GM18907 (cell line): ENCODE data around the gene FOXC1.

ENCODE experiments used
- ATAC-seq: cut with Tn5 transposase; IDR thresholded peaks from one replicate; pipeline ENCODE4 v1.9.1; 2021; ENCODE audit warnings: mild to moderate bottlenecking, moderate library complexity; ENCODE audit not compliant: unreplicated experiment

The FOXC1 gene

DNA sequence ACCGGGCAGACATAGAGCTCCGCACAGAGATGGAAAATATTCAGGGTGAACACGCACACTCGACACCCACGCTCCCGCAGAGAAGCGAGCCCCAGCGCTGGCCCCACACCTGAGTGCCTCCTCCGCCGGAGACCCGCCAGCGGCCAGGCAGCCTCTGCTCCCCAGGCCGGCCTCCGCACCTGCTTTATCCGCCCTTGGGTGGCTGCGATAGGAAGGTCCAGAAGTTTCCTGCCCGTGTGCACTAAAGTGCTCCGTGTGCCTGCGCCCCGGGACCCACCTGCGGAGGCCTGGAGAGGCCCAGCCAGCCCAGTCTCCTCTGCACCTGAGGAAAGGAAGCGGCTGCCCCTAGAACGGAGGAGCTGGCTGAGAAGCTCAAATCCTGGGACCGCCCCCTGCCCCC is 10.8 kb upstream of the FOXC1 start:
- ATAC-seq: no peak

- no peak for ATAC-seq
Observed at GRCh38 chr6:1599469-1599868, 10.2 kb upstream of the FOXC1 start.

GRCh38 chr6:1600063-1600763 is 9.5 kb upstream of the FOXC1 start:
- ATAC-seq: no peak

- no peak for ATAC-seq
Observed at GRCh38 chr6:1600764-1601157, 9.0 kb upstream of the FOXC1 start.

GRCh38 chr6:1601158-1602048 is 8.3 kb upstream of the FOXC1 start:
- no peak for ATAC-seq

DNA sequence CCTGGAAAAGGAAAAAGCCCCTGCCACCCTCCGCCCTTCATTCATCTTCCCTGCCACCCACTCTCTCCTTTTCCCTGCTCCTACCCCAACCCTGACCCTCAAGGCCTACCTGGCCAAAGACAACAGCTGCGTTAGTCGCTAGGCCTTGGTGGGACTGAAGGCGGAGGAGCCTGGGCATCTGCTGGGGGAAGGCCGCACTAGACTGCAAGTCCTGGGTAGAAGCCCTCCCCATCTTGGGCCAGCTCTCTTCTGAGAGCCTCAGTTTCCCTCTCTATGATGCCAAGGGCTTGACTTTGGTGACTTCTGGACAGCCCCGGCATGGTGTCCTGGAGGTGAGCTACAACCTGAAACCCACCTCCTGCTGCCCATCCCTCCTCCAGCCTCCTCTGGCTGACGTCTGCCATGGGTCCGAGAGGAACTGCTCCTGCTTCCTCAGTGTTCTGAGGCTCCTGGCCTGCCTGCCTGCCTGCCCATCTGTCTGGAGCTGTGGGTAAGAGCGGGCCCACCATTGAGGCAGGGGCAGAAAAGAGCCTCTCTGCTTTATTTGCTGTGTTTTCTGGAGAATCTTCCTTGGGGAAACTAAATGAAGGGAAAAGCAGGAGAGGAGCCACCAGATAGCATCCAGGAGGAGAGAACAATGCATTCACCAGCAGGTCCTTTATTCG is 7.5 kb upstream of the FOXC1 start:
- no peak for ATAC-seq

DNA sequence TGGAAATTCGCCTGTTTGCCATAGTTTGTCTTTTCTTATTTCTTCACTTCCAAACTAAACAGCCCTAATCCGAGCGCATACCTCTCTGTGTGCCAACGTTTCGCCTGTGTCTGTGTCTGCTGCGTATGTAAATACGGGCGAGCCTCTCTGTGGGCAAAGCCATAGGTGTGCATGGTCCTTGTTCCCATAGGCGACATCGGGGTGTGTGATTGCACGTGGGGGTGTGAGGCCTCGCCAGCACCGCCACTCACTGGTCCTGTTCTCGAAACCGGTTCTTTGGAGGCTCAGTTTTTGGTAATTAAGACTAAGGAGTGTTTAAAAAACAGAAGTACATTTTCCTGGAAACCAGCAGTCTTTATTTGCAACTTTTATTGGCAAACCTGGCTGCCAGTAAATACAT is 6.0 kb upstream of the FOXC1 start:
- no peak for ATAC-seq

DNA sequence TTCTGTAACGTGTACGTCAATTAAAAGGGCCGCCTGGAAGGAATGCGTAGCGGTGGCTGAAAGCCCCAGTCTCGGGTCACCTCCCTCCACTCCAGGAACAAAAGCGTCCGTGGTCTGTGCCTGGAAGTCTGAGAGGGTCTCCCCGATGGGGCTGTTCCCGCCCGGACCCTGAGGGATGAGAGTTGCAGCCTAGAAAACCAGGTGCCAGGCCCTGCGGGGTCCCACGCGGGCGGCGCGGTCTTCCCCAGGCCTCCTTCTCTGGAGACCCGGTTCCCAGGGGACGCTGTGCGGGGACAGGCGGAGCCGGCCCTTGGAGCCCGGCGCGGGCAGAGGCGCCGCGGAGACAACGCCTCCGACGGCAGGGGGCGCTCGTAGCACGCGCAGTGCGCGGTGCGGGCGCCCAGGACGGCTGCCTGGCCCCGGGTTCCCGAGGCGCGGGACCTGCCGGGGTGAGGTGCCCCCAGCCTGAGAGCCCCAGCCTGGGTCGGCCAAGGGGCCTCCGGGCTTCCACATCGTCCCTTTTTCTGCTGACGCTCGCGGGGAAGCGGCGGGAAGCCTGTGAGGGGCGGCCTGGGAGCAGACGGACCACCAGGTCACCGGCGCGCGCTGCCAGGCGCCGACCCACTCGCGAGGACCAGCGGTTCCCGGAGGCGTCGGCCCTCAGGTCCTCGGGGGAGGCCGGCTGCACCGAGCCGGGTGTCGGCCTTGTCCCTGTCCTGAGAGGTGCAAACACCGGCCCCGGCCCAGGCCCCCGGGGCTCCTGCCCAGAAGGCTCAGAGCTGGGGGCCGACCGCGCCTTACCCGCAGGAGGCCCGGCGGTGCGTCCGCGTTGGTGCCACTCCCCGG is 5.3 kb upstream of the FOXC1 start:
- peak; percentile 77 for ATAC-seq

GRCh38 chr6:1605004-1605892 is 4.5 kb upstream of the FOXC1 start:
- ATAC-seq: no peak

GRCh38 chr6:1605893-1606779 is 3.6 kb upstream of the FOXC1 start:
- no peak for ATAC-seq

DNA sequence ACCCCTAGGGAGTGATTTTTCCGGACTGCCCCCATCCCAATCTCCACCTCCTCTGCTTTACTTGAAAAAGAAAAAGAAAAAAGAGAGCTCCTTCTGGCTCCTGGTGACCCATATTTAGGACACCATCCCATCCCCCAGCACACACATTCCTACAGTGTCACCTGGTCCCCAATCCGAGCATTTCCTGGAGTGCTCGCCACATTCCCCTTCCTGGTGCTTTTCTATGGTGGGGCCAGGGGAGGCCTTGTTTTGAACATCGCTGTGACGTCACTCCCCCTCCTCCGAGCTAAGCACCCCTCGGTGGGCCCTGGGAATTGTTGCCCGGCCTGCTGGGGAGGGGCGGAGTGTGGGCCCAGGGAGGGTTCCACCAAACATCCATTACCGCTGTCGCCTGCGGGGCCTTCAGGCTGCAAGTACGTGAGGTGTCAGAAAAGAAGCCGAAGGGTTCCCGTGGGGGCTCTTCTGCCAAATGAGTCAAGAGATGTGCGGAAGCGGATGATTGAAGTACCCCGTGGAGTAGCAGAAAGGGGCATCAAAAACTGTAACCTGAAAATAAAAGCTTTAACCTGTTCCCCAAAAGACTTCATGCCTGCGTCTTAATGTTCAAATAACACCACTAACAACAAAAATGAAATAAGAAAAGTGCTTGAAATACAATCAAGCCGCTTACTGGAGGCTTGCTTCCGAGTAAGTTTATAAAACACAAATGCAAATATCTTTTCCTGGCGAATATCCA is 2.8 kb upstream of the FOXC1 start:
- no peak for ATAC-seq

DNA sequence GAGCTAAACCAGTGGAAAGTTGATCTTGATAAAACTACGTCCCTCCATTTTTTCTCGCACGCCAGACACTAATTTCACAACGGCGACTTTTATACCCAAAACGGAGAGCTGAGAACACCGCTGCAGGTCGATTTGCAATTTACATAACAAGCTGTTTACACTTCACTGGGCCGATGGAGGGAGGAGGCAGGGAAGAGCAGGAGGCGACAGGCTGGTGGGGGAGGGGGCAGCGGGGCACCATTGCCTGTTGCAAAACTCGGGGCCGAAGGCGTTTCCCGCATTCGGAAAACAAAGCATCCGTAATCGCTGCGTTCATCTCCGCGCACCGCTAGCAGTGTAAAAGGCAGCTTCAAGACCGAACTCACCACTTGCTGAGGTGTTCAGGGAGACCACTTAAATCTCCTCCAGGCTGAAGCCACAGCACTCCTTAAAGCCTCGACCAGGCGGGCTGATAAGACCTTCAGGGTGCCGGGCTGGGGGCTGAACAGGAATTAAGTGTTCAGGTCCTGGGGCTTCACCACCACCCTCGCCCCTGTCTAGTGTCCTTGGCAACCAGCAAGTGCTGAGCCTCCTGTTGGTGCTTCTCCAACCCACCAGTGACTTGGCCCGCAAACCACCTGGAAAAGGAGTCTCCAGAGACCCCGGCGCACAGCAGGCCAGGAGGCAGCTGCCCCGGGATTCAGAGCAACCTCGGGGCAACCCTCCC is 2.0 kb upstream of the FOXC1 start:
- ATAC-seq: no peak

DNA sequence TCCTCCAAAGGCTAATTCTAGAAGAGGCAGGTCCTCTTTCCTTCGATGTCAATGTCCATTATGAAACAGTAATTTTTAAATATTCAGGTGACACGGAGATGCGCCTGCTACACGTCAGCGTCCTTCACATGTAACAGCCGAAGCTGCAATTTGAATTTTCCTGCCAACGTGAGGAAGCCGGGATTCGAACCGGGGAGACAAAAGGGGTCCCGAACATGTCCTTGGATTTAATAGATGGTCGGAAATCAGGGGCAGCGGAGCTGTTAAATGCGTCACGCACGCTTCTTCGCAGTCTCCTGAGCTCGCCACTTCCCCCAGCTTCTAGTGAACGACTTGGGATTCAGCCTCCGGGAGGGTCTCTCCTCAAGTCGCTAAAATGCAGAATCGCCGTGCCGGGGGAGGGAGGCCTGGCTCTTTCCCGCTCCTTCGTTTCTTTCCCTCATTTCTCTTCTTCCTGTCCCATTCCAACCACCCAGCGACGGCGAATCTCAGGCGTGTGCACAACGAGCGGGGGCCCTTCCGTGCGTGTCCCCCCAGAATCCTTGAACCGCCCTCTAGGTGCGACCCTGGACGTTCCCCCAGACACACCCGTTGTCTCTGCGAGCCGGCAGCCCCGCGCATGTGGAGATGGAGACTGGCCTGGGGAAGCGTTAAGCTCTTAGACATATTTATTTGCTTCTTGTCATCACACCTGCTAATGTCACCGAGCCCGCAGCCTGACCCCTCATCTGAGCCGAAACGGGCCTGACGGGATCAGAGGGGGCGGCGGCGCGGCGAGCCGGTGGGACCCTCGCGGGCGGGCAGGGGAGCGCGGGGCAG is 1.3 kb upstream of the FOXC1 start:
- no peak for ATAC-seq

DNA sequence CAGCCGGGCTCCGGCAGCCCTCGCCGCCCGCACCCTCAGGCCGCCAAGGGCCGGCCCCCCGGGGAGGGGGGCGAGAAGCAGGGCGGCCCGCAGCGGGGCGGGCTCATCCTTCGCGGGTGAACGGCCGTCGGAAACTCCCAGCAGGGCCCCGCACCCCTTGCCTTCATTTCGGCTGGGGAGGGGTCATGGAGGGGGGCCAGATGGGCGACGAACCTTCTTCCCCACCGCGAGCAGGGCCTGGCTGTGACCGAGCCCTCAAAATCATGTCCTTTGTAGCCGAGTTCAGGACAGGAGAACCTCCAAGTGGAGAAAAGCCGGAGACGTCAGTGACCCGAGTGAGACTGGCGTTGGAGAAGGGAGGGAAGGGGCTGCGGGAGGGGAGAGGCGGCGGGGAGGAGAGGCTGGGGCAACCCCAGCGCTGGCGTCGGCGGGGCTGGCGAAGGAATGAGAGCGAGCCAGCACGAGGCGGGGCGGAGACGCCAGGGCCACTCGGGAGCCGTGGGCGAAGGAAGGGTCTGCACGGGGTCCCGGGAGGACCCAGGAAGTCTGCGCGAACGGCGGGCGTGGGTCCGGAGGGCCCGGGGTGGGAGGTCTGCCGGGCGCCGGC is 571 bp upstream of the FOXC1 start:
- ATAC-seq: no peak

GRCh38 chr6:1610497-1611321 is 994 bp downstream of the FOXC1 start:
- ATAC-seq: no peak

DNA sequence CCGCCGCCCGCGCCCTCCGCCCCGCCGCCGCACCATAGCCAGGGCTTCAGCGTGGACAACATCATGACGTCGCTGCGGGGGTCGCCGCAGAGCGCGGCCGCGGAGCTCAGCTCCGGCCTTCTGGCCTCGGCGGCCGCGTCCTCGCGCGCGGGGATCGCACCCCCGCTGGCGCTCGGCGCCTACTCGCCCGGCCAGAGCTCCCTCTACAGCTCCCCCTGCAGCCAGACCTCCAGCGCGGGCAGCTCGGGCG is 1.5 kb downstream of the FOXC1 start:
- no peak for ATAC-seq
